Panc1 (cell line): ENCODE results near the gene ODF4.

Experiments
- CTCF ChIP-seq: fragments of 450-650 bp; IDR thresholded peaks from 2 replicates; pipeline ENCODE4 v1.5.1; 2017; ENCODE audit warnings: mild to moderate bottlenecking
- POLR2AphosphoS5 ChIP-seq: IDR thresholded peaks from 2 replicates; pipeline ENCODE4 v1.6.1; 2012; ENCODE audit warnings: mild to moderate bottlenecking, low read depth, low read length, moderate library complexity
- TCF7L2 ChIP-seq: IDR thresholded peaks from 2 replicates; pipeline ENCODE4 v1.6.1; 2011; ENCODE audit warnings: mild to moderate bottlenecking, low read depth, low read length, inconsistent platforms

- no peak for TF ChIP-seq CTCF
- TF ChIP-seq TCF7L2 = no peak
- TF ChIP-seq POLR2AphosphoS5 = no peak
These were observed 49.6 kb upstream of the ODF4 start for GRCh38 chr17:8290043-8290442.
